ENCODE data around the gene ST7.
"Not testable (repeated sequence)": the region's sequence is repeated elsewhere in the genome, so short reads cannot be mapped to it uniquely, and the experiment has no call there.

ST7 gene

DNA sequence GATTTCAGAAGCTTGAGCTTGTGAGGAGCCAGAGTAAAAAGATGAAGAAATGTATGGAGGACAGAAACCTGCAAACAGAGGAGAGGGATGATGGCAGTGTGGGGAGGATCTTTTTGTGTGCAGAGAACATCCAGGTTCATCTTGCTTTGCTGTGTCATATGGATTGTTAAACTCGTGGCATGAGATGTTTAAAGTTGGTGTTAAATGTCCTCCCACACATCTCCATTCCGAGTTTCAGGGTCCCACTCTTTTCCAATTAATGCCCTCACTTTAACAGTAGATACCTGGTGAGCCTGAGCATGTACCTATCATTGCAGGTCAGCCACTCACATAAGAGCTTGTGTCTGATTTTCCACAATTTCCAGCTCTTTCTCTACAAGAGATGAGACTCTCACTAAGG lies 147.7 kb downstream of the ST7 start:
- DNase-seq = no peak

DNA sequence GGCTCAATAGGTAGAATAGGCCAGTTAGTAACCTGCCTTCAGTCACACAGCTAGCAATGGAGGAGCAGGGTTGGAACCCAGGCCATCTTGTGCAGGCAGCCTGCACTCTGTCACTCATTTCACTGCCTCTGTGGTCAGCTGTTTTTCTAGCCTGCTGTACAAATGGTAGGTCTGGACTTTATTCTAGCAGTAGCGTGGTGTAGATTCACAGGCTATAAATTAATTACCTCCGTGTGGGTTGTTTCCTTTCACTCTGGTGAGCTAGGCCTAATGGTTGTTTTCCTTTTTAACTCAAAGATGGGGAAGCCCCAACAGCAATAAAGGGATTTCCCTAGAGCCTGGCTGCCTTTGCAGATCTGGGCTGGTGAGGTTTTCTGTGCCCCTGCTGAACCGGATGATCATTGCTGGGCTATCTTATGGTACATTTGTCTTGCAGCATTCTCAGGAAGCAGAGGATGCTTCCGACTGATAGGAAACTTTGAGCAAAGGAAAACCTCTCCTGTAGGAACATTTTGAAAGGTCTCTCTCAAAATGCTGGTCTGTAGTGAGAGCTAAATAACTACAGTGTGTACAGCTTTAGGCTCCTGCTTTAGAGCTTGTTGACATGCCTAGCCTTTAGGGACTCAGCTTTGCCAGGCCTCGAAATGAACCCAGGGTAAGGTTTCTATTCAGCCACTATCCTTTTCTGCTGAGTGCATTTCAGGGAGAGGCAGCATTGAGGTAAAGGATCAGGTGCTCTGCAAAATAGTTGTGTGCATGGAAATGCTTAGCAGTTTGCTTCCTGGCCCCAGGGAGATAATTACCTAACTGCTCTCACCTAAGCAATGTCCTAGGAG lies 157.4 kb downstream of the ST7 start:
- peak; percentile 24 for DNase-seq

DNA sequence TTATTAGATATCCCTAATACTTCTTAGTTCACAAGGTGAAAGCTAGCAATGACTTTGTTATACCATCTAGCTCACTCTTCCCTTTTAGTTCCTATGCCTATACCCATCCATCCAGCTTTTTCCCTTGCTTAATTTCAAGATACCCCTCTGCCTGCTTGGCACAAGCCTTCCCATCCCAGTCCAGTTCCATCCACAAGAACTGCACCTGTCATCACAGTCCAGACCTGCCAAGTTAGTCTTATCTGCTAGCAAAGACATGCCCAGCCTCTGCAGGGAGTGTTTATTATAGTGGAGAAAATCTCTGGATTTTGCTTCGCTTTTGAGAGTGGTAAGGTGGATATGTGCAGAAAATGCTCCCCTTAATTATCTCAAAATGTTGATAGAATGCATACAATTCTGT lies 158.2 kb downstream of the ST7 start:
- no peak for DNase-seq

DNA sequence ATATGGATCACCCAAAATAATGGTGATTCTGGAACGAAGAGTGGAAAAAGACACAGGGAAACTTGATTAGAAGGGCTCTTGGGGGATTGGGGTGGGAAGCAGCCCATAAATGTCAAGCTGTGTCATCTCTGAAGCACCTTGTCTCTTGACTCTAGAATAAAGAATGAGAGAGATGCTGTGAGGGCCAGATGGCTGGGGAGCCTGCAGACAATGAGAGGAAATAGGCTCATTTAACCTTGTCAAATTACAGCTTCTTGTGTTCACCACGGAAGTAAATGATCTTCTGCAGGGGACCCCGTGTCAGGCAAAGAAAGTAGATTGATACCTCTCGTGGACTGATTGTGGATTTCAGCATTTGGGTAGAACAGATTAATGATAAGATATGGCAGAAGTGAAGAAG lies 159.3 kb downstream of the ST7 start:
- no peak for DNase-seq

DNA sequence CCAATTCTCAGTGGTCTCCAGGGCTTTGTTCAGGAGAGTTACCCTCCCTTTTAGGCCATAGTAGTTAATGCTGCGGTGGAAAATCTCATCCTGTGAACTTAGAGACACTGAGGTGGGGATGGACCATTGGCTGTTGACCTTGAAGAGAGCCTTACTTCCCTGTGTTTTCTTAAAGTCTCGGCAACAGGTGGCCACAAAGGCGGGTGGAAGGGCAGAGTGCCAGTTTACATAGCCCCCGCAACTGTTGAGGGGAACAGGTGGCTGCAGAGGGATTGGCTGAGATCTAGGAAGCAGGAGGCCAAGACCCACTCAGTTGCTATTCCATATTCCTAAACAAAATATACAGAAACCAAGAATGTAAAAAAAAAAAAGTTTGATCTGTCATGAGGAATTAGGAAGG lies 160.6 kb downstream of the ST7 start:
- DNase-seq = no peak

DNA sequence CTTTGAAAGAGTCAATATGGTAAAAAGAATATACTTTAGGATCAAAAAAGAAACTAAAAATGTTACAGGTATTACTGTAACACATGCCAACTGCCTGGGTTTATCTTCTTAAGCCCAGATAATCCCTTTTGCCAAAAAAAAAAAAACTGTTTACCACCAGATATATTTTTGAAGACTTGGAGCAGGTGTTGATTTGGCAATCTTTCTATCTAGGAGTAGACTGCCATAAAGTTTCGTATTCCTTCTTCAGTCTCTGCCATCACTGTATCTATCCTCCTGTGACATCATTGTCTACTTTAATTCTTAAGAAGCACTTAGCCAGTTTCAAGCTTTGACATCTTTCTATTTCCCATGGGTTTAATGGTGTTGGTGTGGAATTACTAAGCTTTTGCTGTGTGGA lies 161.0 kb downstream of the ST7 start:
- DNase-seq = no peak

DNA sequence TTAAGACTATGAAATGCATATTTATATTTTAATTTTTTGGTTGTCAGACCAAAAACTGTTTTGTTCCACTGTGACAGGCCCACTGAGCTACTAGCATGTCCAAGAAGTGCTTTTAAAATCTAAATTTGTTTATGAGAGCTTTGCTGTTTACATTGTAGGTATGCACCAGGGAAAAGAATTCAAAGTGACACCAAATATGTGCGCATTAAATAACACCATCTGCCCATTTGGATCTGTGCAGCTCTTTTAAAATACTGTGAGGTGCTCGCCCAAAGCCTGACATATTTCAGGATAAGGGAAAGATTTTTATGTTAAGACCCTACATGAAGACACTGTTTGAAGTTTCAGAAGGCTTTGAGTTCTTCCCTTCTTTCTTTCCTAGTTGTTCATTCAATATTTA lies 162.9 kb downstream of the ST7 start:
- no peak for DNase-seq

DNA sequence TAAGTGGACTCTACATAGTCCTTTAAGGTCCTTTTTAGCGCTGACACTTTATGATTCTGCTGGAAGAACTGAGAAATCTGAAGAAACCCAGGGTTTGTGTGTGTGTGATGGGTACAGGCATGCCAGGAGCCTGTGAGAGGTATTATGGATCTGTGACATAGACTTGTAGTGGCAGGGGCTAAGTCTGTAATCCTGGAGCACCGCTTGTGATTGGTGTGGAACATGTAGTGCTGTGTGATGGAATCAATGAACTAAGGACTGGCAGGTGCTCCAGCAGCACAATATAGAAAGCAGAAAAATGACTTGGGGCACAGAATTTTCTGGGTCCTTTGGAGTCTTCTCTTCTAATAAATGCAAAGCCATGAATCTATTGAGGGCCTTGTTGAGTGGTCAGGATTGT lies 163.9 kb downstream of the ST7 start:
- DNase-seq = no peak

DNA sequence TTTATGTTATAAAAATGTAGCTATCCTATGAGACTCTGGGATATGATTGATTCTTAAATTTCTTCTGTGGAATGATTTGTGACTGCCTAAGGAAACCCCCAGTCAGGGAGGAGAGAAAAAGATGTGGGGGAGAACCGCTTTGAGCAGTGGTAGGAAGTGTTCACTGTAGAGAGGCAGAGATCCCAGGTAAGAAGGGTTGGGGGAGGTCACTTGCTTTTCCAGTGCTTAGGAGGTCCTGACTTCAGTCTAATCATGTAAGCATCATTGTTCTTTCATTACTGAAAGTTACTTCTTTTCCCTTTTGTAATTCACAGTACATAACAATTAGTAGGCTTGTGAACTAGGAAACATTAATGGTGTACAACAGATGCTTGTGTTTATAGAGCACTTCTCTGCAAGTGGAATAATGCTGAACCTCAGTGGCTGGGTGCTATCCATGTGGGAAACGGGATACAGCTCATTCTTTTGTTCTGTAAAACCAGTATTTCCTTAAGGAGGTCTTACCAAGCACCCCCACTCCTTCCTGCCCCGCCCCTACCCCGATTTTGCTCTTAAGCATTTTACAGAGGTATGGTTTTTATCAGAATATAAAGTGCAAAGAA lies 165.4 kb downstream of the ST7 start:
- DNase-seq = no peak

DNA sequence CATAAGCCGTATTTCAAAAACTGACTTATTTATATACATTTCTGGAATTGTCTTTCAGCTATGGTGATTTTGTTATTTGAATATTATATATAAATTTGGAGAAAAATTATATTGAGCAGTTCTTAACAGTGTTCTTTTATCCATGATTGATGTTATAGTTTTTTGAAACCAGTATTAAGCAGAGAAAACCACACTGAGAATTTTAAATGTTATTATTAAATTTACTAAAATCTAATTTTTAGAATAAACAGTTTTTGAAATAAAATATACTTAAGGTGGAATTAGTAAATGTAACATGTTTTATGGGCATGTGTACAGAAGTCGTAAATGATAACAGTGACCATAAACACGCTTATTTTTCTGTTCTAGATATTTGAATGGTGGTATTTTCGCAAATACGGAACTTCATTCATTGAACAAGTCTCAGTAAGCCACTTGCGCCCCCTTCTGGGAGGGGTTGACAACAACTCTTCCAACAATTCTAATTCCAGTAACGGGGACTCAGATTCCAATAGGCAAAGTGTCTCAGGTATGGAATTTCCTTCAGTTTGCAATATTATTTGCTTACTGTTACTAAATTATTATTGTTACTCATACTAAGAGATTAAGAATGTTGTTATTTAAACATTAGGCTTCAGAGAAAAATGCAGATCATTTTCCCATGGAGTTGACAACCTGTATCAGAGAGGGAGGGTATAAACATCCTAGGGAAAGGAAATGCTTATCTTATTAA lies 166.1 kb downstream of the ST7 start:
- peak; percentile 88 for DNase-seq

DNA sequence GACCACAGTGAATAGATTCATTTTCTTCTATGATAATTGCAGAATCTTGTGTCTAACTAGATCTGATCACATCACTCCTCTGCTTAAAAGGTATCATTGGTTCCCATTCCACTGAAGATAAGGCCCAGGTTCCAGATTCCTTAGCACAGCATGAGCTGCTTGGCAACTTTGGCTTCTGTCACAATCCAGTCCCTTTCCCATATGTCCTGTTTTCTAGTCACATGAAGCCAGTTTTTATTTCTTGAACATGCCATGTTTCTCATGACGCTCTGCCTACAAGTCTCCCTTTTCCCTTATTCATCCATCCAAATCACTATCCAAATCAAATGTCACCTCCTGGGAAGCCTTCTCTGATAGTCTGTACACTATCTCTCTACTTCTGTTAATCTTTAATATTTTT lies 167.0 kb downstream of the ST7 start:
- DNase-seq = not testable (repeated sequence)

DNA sequence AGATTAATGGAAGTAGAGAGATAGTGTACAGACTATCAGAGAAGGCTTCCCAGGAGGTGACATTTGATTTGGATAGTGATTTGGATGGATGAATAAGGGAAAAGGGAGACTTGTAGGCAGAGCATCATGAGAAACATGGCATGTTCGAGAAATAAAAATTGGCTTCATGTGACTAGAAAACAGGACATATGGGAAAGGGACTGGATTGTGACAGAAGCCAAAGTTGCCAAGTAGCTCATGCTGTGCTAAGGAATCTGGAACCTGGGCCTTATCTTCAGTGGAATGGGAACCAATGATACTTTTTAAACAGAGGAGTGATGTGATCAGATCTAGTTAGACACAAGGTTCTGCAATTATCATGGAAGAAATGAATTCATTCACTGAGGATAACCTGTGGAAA lies 168.7 kb downstream of the ST7 start:
- not testable (repeated sequence) for DNase-seq

DNA sequence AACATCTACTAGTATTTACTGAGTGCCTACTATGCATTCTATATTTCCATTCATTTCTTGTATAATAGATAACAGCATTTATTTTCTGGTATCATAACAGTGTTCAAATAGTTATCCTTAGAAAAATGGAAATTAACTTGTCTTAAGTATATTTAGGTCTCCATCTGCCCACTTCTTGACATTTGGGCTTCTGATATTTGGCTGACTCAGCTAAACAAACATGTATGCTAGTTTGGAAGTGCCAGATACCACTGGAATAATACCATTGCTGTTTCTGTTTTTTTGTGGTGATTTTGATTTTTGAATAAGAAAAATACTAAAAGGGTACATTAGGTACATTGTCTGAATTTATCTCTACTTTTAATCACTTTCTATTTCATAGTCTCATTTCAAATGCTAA lies 169.2 kb downstream of the ST7 start:
- no peak for DNase-seq

DNA sequence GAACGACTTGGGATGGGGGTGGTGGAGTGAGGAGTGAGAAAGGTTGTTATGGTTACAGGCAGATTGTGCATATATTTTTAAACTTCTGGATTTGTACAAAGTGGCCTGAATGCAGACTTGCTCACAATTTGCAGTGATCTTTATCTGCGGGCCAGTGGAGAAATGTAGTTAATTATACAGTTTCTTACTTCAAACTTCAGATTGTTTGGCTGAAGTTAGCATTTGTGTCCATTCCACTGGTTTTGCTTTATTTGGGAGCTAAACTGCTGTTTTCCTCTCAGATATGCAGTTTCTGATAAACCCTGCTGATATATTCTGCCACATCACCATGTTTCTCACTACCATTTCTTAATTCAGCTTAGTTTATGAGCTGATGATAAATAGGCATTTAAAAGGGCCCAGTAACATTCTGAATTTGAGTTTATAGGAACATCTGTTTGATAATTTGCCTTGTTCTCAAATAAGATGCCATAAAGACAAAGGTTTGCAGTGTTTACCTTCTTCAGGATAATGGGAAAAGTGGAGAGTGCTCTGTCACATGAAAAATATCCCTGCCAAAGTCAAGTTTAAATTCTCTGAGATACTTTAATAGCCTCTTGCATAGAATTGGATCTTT lies 170.1 kb downstream of the ST7 start:
- DNase-seq = no peak

DNA sequence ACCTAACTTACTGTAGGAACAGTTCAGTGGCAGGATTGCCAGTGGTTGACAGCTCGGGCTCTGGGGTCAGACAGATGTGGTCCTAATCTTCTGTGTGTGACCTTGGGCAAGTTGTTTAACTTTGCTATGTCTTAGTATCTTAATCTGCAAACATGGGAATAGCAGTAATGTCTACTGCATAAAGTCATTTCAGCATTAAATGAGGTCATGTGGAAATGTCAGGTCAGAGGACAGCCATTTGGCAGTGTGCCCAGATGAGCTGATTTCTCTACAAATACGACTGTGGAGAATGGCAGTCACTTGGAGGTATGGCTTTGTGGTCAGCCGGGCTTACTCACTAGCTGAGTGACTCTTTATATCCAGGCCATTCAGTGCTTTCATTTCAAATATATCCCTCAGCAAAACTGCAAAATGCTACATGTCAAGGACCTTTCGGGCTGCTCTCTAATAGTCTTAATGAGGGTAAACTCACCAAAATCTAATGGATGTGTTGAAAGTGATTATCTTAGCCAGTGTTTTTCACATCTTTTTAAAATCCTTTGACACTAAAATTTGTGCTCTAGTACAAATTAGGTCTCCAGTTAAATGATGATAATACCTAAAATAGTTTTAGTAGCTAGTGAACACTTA lies 171.4 kb downstream of the ST7 start:
- peak; percentile 48 for DNase-seq

DNA sequence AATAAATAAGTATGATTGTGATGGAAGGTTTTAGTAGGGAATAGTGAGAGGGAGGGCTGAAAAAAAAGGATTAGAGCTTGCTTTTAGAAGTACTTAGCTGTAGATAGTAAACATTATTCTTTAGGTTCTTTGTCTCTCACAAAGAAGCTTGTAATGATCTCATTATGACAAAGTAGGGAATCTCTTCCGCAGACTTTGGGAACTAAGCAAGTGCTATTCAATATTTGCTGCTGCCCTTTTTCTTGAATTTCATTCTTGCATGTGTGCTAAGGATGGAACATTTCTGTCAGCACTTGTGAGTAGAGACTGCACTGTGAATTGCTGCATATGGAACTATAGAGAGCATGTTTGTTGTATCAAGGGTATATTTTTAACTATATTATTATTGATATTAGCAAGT lies 173.4 kb downstream of the ST7 start:
- no peak for DNase-seq

DNA sequence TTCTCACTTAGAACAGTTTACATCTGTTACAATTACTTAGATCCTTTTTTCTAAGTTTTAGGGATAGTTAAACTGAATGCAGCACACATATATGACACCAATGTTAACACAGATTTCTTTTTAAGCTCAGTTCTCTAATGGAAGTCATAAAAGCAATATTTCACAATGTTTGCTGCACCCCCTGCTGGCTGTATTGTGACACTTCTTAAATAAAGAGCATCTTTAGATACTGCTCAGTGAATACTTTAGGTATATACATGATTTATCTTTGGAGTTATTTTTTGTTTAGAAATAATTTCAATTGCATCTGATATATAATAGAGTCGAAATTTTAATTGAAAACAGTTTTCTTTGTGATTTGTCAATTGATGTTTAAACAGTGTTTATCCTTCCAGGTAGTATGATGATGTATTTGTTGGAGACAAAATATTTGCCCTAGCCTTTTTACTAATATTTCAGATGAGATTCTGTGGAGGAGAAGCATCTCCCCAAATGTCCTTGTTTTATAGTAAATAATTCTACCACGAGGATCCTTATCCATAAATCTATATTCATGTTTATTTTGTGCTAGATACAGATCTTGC lies 174.4 kb downstream of the ST7 start:
- DNase-seq = peak; percentile 68

DNA sequence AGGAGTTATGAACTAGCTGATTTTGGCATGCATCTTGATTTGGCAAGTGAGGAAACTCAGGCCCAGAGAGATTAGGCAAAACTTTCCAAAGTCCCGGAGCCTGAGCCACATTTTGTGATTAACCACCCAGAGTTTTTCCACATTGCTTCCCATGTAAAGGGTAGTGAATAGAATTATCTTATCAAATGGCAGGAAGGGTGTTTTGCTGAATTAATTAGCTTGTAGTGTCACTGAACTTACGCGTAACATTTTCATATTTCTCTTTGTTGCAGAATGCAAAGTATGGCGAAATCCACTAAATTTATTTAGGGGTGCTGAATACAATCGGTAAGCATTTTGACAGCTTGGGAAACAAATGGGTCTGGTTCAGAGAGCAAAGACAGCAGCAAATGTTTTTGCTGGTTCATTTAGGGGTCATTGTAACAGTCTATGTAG lies 176.2 kb downstream of the ST7 start:
- DNase-seq = no peak

DNA sequence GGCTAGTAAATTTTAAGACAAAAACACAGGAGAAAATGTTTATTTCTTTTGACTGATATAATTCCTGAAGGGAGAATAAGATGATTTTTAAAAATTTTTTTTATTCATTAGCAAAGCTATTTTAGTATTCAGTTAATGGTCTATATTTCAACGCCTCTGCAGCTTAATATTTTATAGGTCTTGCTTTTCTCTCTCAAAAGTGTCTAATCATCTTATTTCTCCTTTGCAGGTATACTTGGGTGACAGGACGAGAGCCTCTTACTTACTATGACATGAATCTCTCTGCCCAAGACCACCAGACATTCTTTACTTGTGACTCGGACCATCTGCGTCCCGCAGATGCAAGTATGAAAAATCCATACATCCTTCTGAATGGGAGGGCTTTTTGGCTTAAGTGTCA lies 177.0 kb downstream of the ST7 start:
- DNase-seq = no peak

DNA sequence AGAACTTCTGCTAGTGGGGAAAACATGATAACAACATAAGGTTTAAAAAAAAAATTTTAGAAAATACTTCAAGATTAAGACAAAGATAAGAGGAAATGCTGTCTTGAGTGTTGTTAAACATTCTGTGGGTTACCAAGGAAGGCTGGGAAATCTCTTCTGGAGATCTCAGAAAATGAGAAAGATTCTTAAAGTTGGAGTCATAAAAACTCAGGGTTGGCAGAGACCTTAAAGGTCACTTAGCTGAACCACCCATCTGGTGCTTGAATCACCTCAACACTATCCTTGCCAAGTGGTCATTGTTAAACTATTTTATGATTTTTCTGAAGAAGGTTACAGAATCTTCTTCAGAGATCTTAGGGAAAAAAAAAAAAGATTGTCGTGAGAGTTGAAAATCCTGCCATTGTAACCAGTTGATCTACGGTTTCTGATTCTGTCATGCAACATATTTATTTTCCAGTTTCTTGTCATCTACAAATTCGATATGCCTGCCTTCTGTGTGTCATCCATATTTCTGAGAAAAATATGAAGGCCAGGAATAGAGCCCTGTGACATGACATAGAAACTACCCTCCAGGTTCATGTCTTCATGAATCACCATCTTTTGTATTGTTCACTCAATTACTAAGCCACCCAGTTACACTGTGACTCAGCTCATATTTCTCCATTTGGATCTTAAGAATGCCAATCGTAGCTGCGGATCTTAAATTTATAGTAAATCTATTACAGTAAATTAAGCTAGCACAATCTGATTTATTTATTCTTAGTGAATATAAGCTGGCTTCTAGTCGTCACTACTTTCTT lies 179.2 kb downstream of the ST7 start:
- no peak for DNase-seq

DNA sequence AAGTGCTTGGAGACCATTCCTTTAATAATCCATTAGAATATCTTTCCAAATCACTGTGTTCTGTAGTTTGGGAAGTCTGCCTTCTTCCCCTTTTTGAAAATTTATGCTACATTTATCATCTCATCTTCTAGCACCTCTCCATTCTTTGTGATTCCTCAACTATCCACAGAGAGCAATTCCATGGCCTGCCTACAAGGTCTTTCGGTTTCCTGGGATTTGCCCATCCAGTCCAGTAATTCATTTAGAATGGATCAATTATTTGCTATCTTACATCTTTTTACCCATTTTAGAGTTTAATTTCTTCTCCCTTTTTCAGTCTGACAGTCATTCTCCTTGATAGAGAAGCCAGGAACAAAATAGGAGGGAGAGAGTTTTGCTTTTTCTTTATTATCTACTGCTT lies 179.8 kb downstream of the ST7 start:
- DNase-seq = no peak

DNA sequence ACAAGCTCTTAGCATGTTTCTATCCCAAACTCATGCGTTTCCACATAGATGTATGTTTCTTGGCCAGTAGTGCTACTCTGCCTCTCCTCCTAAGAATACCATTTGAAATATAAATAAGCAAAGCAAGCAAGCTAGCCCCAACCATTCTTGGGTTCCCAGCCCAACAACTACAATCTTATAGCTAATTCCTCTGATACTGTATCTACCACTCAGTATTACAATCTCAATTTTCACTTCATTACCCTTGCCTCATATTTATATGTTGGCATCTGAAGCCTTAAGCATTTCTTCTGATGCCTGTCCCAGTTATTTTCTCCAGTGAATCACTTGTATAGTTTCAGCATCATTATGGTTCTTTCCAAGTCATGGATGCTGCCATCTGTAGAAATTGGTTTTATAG lies 181.1 kb downstream of the ST7 start:
- DNase-seq = no peak
